Measurements from ENCODE around the gene CELF4. TPM values are rescaled to one million over a fixed set of nuclear protein-coding genes. Genes with fewer than 3 reads are reported as not detected.

CELF4 gene
- polyA plus RNA-seq, 1 experiment = not detected

GRCh38 chr18:37286801-37287200, 278.8 kb downstream of the CELF4 start:
- POLR2A ChIA-PET = no interaction called here
- CTCF ChIA-PET = no interaction called here
- Histone ChIP-seq H3K4me3 (ENCODE audit: low read depth, low read length) (no peak overlapping the region), H3K36me3 (ENCODE audit: control insufficient read depth, insufficient read depth, low read length) (no peaks in the 10 kb centered on the region), H3K27me3 (ENCODE audit: control insufficient read depth, insufficient read depth, low read length) (peaks cover 1% of the 10 kb centered on the region; the same call in 1 of the 2 replicates)
- DNase-seq (ENCODE audit: low read depth) = no peak
- no peak for TF ChIP-seq CTCF (IDR thresholded peaks at IDR 0.05; ENCODE audit: insufficient read depth, low read depth, low read length)

GRCh38 chr18:37285825-37286224, 279.8 kb downstream of the CELF4 start:
- no peaks in the 10 kb centered on the region for H3K27me3 ChIP-seq (ENCODE audit: control insufficient read depth, insufficient read depth, low read length)
- no peak overlapping the region for H3K4me3 ChIP-seq (ENCODE audit: low read depth, low read length)
- no peak for DNase-seq (ENCODE audit: low read depth)
- ChIA-PET POLR2A (no interaction called here), CTCF (no interaction called here)
- TF ChIP-seq CTCF (IDR thresholded peaks at IDR 0.05; ENCODE audit: insufficient read depth, low read depth, low read length) = no peak
- no peaks in the 10 kb centered on the region for H3K36me3 ChIP-seq (ENCODE audit: control insufficient read depth, insufficient read depth, low read length)

GRCh38 chr18:37284260-37284659, 281.3 kb downstream of the CELF4 start:
- no peak for DNase-seq (ENCODE audit: low read depth)

GRCh38 chr18:37282386-37283037, 283.1 kb downstream of the CELF4 start:
- H3K27me3 ChIP-seq (ENCODE audit: control insufficient read depth, insufficient read depth, low read length) = peaks cover under 1% of the 10 kb centered on the region
- no peak for DNase-seq (ENCODE audit: low read depth)
- POLR2A ChIA-PET = no interaction called here
- TF ChIP-seq CTCF (IDR thresholded peaks at IDR 0.05; ENCODE audit: insufficient read depth, low read depth, low read length) = peak; percentile 44
- H3K4me3 ChIP-seq (ENCODE audit: low read depth, low read length) = no peak overlapping the region
- H3K36me3 ChIP-seq (ENCODE audit: control insufficient read depth, insufficient read depth, low read length) = no peaks in the 10 kb centered on the region
- CTCF ChIA-PET = no interaction called here

More at GRCh38 chr18:37284260-37284659, 281.3 kb downstream of the CELF4 start:
- POLR2A ChIA-PET = no interaction called here
- no peak for TF ChIP-seq CTCF (IDR thresholded peaks at IDR 0.05; ENCODE audit: insufficient read depth, low read depth, low read length)
- Histone ChIP-seq H3K27me3 (ENCODE audit: control insufficient read depth, insufficient read depth, low read length) (no peaks in the 10 kb centered on the region; the same call in 1 of the 2 replicates), H3K36me3 (ENCODE audit: control insufficient read depth, insufficient read depth, low read length) (no peaks in the 10 kb centered on the region), H3K4me3 (ENCODE audit: low read depth, low read length) (no peak overlapping the region)
- CTCF ChIA-PET = no interaction called here

GRCh38 chr18:37280701-37281393, 284.8 kb downstream of the CELF4 start:
- no peak for DNase-seq (ENCODE audit: low read depth)
- H3K4me3 ChIP-seq (ENCODE audit: low read depth, low read length) = no peak overlapping the region
- H3K36me3 ChIP-seq (ENCODE audit: control insufficient read depth, insufficient read depth, low read length) = no peaks in the 10 kb centered on the region
- ChIA-PET POLR2A (no interaction called here), CTCF (interaction anchor here (1.0 kb wide), 1 partner anchor 10 kb away, joined by 3 read pairs; no protein-coding TSS in a partner anchor)
- peaks cover 7% of the 10 kb centered on the region for H3K27me3 ChIP-seq (ENCODE audit: control insufficient read depth, insufficient read depth, low read length)
- TF ChIP-seq CTCF (IDR thresholded peaks at IDR 0.05; ENCODE audit: insufficient read depth, low read depth, low read length) = no peak
